Measurements from ENCODE around the gene GDF3. TPM values are rescaled to one million over a fixed set of nuclear protein-coding genes. Genes with fewer than 3 reads are reported as not detected.

GDF3 gene
- total RNA-seq, 1 experiment from 2014 or later: not detected

GRCh38 chr12:7656121-7656520 lies 39.5 kb downstream of the GDF3 start:
- Histone ChIP-seq H3K79me2 (ENCODE audit: insufficient read depth, low read length) (no peaks in the 10 kb centered on the region), H3K27me3 (ENCODE audit: insufficient read depth, low read length) (no peaks in the 10 kb centered on the region), H3K4me1 (ENCODE audit: control insufficient read depth in 1 of 2, insufficient read depth in 2 of 2, low read length in 2 of 2) (no peaks in the 10 kb centered on the region), H3K4me3 (replicated peaks in 1 of 2; ENCODE audit: low read depth in 1 of 2, low read length in 2 of 2) (no peak overlapping the region), H3K9ac (ENCODE audit: low read length) (no peak overlapping the region), H3K36me3 (ENCODE audit: control insufficient read depth in 1 of 2, insufficient read depth in 2 of 2, low read length in 2 of 2) (no peaks in the 10 kb centered on the region), H3K4me2 (ENCODE audit: low read length) (no peak overlapping the region), H3K27ac (ENCODE audit: low read depth, low read length) (no peak overlapping the region), H3K9me2 (ENCODE audit: insufficient read depth) (no peaks in the 10 kb centered on the region), H2AFZ (ENCODE audit: low read depth, low read length, poor library complexity, severe bottlenecking) (no peak overlapping the region), H4K20me1 (ENCODE audit: insufficient read depth) (no peaks in the 10 kb centered on the region), H3K9me3 (ENCODE audit: control insufficient read depth in 1 of 2, insufficient read depth in 1 of 2, low read depth in 1 of 2, low read length in 2 of 2) (no peaks in the 10 kb centered on the region)
- ChIA-PET RAD21 (ENCODE audit: low non-redundant PET in 1 of 2, low total read pairs in 2 of 2, uncharacterized antibody in 2 of 2, unreplicated experiment in 2 of 2) (no interaction called here), CTCF (no interaction called here), POLR2A (no interaction called here)
- no peak for ATAC-seq
- no peak for DNase-seq (ENCODE audit: low read depth, low spot score)
- TF ChIP-seq EZH2 (IDR thresholded peaks at IDR 0.05) (no peak), ZFX (IDR thresholded peaks at IDR 0.05) (no peak), SIN3A (IDR thresholded peaks at IDR 0.05; ENCODE audit: low read depth) (no peak), EZH2phosphoT487 (IDR thresholded peaks at IDR 0.05; ENCODE audit: borderline replicate concordance) (no peak), MAX (IDR thresholded peaks at IDR 0.05) (no peak), FOSL1 (IDR thresholded peaks at IDR 0.05; ENCODE audit: low read depth) (no peak), POLR2A (IDR thresholded peaks at IDR 0.05; ENCODE audit: borderline replicate concordance, extremely low read depth, insufficient read depth, insufficient read length) (no peak), POLR2AphosphoS5 (IDR thresholded peaks at IDR 0.05; ENCODE audit: low read depth, low read length) (no peak), RAD21 (IDR thresholded peaks at IDR 0.05; ENCODE audit: low read depth) (no peak), SP1 (IDR thresholded peaks at IDR 0.05; ENCODE audit: low read depth) (no peak), ZBTB33 (IDR thresholded peaks at IDR 0.05; ENCODE audit: extremely low read depth, insufficient replicate concordance, low read length) (no peak), YY1 (IDR thresholded peaks at IDR 0.05; ENCODE audit: extremely low read depth, insufficient replicate concordance, low read depth, low read length) (no peak), ELF1 (IDR thresholded peaks at IDR 0.05; ENCODE audit: borderline replicate concordance, low read depth) (no peak)
- TF ChIP-seq, protein P1, sequence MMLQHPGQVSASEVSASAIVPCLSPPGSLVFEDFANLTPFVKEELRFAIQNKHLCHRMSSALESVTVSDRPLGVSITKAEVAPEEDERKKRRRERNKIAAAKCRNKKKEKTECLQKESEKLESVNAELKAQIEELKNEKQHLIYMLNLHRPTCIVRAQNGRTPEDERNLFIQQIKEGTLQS (IDR thresholded peaks at IDR 0.05): no peak
- TF ChIP-seq, protein P2, sequence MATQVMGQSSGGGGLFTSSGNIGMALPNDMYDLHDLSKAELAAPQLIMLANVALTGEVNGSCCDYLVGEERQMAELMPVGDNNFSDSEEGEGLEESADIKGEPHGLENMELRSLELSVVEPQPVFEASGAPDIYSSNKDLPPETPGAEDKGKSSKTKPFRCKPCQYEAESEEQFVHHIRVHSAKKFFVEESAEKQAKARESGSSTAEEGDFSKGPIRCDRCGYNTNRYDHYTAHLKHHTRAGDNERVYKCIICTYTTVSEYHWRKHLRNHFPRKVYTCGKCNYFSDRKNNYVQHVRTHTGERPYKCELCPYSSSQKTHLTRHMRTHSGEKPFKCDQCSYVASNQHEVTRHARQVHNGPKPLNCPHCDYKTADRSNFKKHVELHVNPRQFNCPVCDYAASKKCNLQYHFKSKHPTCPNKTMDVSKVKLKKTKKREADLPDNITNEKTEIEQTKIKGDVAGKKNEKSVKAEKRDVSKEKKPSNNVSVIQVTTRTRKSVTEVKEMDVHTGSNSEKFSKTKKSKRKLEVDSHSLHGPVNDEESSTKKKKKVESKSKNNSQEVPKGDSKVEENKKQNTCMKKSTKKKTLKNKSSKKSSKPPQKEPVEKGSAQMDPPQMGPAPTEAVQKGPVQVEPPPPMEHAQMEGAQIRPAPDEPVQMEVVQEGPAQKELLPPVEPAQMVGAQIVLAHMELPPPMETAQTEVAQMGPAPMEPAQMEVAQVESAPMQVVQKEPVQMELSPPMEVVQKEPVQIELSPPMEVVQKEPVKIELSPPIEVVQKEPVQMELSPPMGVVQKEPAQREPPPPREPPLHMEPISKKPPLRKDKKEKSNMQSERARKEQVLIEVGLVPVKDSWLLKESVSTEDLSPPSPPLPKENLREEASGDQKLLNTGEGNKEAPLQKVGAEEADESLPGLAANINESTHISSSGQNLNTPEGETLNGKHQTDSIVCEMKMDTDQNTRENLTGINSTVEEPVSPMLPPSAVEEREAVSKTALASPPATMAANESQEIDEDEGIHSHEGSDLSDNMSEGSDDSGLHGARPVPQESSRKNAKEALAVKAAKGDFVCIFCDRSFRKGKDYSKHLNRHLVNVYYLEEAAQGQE (IDR thresholded peaks at IDR 0.05; ENCODE audit: low read depth): no peak
- TF ChIP-seq, protein P3, sequence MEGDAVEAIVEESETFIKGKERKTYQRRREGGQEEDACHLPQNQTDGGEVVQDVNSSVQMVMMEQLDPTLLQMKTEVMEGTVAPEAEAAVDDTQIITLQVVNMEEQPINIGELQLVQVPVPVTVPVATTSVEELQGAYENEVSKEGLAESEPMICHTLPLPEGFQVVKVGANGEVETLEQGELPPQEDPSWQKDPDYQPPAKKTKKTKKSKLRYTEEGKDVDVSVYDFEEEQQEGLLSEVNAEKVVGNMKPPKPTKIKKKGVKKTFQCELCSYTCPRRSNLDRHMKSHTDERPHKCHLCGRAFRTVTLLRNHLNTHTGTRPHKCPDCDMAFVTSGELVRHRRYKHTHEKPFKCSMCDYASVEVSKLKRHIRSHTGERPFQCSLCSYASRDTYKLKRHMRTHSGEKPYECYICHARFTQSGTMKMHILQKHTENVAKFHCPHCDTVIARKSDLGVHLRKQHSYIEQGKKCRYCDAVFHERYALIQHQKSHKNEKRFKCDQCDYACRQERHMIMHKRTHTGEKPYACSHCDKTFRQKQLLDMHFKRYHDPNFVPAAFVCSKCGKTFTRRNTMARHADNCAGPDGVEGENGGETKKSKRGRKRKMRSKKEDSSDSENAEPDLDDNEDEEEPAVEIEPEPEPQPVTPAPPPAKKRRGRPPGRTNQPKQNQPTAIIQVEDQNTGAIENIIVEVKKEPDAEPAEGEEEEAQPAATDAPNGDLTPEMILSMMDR (IDR thresholded peaks at IDR 0.05 in 2 of 3, conservative IDR thresholded peaks at IDR 0.05 in 1 of 3; ENCODE audit: borderline replicate concordance in 1 of 3, insufficient read depth in 1 of 3, low read depth in 2 of 3, low read length in 2 of 3): no peak
- intact Hi-C loops (cut with micrococcal nuclease): no loop called here
- BruUV-seq (replicated peaks): no TSS peak
